ENCODE results near the gene CTIF. TPM values are rescaled to one million over a fixed set of nuclear protein-coding genes. Genes with fewer than 3 reads are reported as not detected.

Gene CTIF
- polyA plus RNA-seq, 1 of the 3 experiments (the other 2 are of a cell fraction), result 47.2 TPM

DNA sequence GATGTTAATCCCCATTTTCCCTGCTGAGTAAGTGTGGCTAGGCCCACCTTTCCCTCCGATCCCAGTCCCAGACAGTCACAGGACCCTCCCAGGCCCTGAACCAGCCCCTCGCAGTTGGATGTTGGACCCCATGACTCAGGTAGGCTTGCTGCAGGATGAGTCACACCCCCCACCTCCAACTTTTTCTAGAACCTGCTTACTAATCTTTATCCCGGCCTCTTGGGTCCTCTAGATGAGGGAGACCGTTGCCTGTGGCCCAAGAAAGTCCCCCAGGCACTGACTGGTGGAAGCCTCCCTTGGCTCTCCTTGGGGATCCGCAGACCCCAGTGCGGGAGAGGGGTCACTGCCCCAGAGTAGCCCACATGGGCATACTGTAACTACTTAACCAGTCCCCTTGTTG, 313.5 kb downstream of the CTIF start:
- Histone ChIP-seq H3K9me2 (no peaks in the 10 kb centered on the region), H3K4me3 (ENCODE audit: low read depth in 2 of 2, low read length in 1 of 2) (no peak overlapping the region), H3K36me3 (replicated peaks in 1 of 2; ENCODE audit: control insufficient read depth in 1 of 2, insufficient read depth in 2 of 2, low read length in 1 of 2) (peaks cover 4 to 6% of the 10 kb centered on the region in 2 experiments), H2AFZ (ENCODE audit: low read depth) (no peak overlapping the region), H4K20me1 (ENCODE audit: insufficient read depth) (no peaks in the 10 kb centered on the region), H3K27ac (ENCODE audit: low read depth in 2 of 2, low read length in 1 of 2) (peak overlapping the region in 1 of 2 experiments; percentile 77; a peak in 1 of 4 replicates), H3K79me2 (ENCODE audit: insufficient read depth) (peaks cover 5% of the 10 kb centered on the region), H3K4me2 (no peak overlapping the region), H3F3A (replicated peaks; ENCODE audit: insufficient read depth) (no peaks in the 10 kb centered on the region), H3K9me3 (no peaks in the 10 kb centered on the region), H3K9ac (no peak overlapping the region), H3K27me3 (ENCODE audit: insufficient read depth) (no peaks in the 10 kb centered on the region), H3K4me1 (ENCODE audit: control insufficient read depth in 1 of 2, insufficient read depth in 2 of 2, low read depth in 1 of 2, low read length in 1 of 2) (peaks cover 20 to 50% of the 10 kb centered on the region in 2 experiments; a peak in 3 of 4 replicates)
- no peak for DNase-seq
- CTCF ChIA-PET, result no interaction called here
- POLR2A ChIA-PET, result no interaction called here
- TF ChIP-seq, protein P1, sequence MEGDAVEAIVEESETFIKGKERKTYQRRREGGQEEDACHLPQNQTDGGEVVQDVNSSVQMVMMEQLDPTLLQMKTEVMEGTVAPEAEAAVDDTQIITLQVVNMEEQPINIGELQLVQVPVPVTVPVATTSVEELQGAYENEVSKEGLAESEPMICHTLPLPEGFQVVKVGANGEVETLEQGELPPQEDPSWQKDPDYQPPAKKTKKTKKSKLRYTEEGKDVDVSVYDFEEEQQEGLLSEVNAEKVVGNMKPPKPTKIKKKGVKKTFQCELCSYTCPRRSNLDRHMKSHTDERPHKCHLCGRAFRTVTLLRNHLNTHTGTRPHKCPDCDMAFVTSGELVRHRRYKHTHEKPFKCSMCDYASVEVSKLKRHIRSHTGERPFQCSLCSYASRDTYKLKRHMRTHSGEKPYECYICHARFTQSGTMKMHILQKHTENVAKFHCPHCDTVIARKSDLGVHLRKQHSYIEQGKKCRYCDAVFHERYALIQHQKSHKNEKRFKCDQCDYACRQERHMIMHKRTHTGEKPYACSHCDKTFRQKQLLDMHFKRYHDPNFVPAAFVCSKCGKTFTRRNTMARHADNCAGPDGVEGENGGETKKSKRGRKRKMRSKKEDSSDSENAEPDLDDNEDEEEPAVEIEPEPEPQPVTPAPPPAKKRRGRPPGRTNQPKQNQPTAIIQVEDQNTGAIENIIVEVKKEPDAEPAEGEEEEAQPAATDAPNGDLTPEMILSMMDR (IDR thresholded peaks at IDR 0.05), result no peak
- TF ChIP-seq FOSL2 (IDR thresholded peaks at IDR 0.05; ENCODE audit: borderline replicate concordance, low read depth), result 0 out of 2 replicates have a peak, but pooled peaks have one; percentile 21
- WGBS (ENCODE audit: low lambda C conversion rate), result 86% methylated on average over 5 of the region's 6 CpGs

GRCh38 chr18:48852794-48853193, 314.0 kb downstream of the CTIF start:
- Histone ChIP-seq H3K27me3 (ENCODE audit: insufficient read depth) (no peaks in the 10 kb centered on the region), H3K4me3 (ENCODE audit: low read depth in 2 of 2, low read length in 1 of 2) (no peak overlapping the region), H3K4me1 (ENCODE audit: control insufficient read depth in 1 of 2, insufficient read depth in 2 of 2, low read depth in 1 of 2, low read length in 1 of 2) (peaks cover 20 to 50% of the 10 kb centered on the region in 2 experiments; a peak in 3 of 4 replicates), H3K36me3 (replicated peaks in 1 of 2; ENCODE audit: control insufficient read depth in 1 of 2, insufficient read depth in 2 of 2, low read length in 1 of 2) (peaks cover 6 to 9% of the 10 kb centered on the region in 2 experiments), H3K79me2 (ENCODE audit: insufficient read depth) (peaks cover 5% of the 10 kb centered on the region), H3K27ac (ENCODE audit: low read depth in 2 of 2, low read length in 1 of 2) (peak overlapping the region in 1 of 2 experiments; percentile 77; a peak in 2 of 4 replicates), H4K20me1 (ENCODE audit: insufficient read depth) (no peaks in the 10 kb centered on the region), H3K9me3 (no peaks in the 10 kb centered on the region), H3K4me2 (no peak overlapping the region), H3K9me2 (no peaks in the 10 kb centered on the region), H3F3A (replicated peaks; ENCODE audit: insufficient read depth) (no peaks in the 10 kb centered on the region), H2AFZ (ENCODE audit: low read depth) (no peak overlapping the region), H3K9ac (no peak overlapping the region)
- CTCF ChIA-PET, result interaction anchor here (1.2 to 1.4 kb wide), 2 partner anchors 176 to 377 kb away, joined by 4 read pairs; no protein-coding TSS in a partner anchor
- DNase-seq, result no peak
- WGBS (ENCODE audit: low lambda C conversion rate), result 92% methylated on average over 4 of the region's 6 CpGs
- POLR2A ChIA-PET, result interaction anchor here (0.8 kb wide), 2 partner anchors 20 to 33 kb away, joined by 3 read pairs; no protein-coding TSS in a partner anchor
- TF ChIP-seq, protein P2, sequence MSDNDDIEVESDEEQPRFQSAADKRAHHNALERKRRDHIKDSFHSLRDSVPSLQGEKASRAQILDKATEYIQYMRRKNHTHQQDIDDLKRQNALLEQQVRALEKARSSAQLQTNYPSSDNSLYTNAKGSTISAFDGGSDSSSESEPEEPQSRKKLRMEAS (IDR thresholded peaks at IDR 0.05; ENCODE audit: low read depth), result no peak
- TF ChIP-seq FOXM1 (IDR thresholded peaks at IDR 0.05; ENCODE audit: low read depth) (no peak), ZBTB33 (IDR thresholded peaks at IDR 0.05; ENCODE audit: borderline replicate concordance, low read depth) (no peak), FOSL2 (IDR thresholded peaks at IDR 0.05; ENCODE audit: borderline replicate concordance, low read depth) (no peak), RCOR1 (IDR thresholded peaks at IDR 0.05; ENCODE audit: low read length) (no peak), ELF1 (IDR thresholded peaks at IDR 0.05) (no peak), SMC3 (IDR thresholded peaks at IDR 0.05; ENCODE audit: low read depth, low read length) (no peak), POLR2AphosphoS5 (IDR thresholded peaks at IDR 0.05; ENCODE audit: low read depth, low read length) (no peak), FOXJ3 (CRISPR knock-in tag; IDR thresholded peaks at IDR 0.05) (no peak), CHD2 (IDR thresholded peaks at IDR 0.05; ENCODE audit: low read length, partially characterized antibody) (no peak), TAF1 (IDR thresholded peaks at IDR 0.05; ENCODE audit: borderline replicate concordance, low read depth, low read length) (no peak), RXRA (IDR thresholded peaks at IDR 0.05; ENCODE audit: borderline replicate concordance, low read depth) (no peak), GATA2 (CRISPR knock-in tag; IDR thresholded peaks at IDR 0.05) (no peak), TEAD4 (IDR thresholded peaks at IDR 0.05; ENCODE audit: borderline replicate concordance, insufficient read depth) (no peak), GABPA (IDR thresholded peaks at IDR 0.05; ENCODE audit: low read depth) (no peak)
- TF ChIP-seq, protein P3, sequence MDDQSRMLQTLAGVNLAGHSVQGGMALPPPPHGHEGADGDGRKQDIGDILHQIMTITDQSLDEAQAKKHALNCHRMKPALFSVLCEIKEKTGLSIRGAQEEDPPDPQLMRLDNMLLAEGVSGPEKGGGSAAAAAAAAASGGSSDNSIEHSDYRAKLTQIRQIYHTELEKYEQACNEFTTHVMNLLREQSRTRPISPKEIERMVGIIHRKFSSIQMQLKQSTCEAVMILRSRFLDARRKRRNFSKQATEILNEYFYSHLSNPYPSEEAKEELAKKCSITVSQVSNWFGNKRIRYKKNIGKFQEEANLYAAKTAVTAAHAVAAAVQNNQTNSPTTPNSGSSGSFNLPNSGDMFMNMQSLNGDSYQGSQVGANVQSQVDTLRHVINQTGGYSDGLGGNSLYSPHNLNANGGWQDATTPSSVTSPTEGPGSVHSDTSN (IDR thresholded peaks at IDR 0.05), result no peak
- TF ChIP-seq, protein P4, sequence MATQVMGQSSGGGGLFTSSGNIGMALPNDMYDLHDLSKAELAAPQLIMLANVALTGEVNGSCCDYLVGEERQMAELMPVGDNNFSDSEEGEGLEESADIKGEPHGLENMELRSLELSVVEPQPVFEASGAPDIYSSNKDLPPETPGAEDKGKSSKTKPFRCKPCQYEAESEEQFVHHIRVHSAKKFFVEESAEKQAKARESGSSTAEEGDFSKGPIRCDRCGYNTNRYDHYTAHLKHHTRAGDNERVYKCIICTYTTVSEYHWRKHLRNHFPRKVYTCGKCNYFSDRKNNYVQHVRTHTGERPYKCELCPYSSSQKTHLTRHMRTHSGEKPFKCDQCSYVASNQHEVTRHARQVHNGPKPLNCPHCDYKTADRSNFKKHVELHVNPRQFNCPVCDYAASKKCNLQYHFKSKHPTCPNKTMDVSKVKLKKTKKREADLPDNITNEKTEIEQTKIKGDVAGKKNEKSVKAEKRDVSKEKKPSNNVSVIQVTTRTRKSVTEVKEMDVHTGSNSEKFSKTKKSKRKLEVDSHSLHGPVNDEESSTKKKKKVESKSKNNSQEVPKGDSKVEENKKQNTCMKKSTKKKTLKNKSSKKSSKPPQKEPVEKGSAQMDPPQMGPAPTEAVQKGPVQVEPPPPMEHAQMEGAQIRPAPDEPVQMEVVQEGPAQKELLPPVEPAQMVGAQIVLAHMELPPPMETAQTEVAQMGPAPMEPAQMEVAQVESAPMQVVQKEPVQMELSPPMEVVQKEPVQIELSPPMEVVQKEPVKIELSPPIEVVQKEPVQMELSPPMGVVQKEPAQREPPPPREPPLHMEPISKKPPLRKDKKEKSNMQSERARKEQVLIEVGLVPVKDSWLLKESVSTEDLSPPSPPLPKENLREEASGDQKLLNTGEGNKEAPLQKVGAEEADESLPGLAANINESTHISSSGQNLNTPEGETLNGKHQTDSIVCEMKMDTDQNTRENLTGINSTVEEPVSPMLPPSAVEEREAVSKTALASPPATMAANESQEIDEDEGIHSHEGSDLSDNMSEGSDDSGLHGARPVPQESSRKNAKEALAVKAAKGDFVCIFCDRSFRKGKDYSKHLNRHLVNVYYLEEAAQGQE (IDR thresholded peaks at IDR 0.05; ENCODE audit: low read depth, low read length), result no peak

All from SK-N-SH (cell line).